Ascending aorta (tissue), 2 donors: ENCODE data around the gene LRP1B. TPM values are rescaled to one million over a fixed set of nuclear protein-coding genes. Genes with fewer than 3 reads are reported as not detected.

ENCODE experiments used
- DNase-seq, 2 donors: peaks; one replicate each; pipeline ENCODE4 v3.0.0-alpha.2; 2019; ENCODE audit warnings: low spot score in 2 of 2
- H3K27ac ChIP-seq, 2 donors: fragments of 200-600 bp; sonication (generic); one replicate each; pipeline ENCODE4 v1.5.1; 2016 to 2017; ENCODE audit warnings: mild to moderate bottlenecking in 1 of 2
- H3K27me3 ChIP-seq: fragments of 200-600 bp; sonication (generic); one replicate; pipeline ENCODE4 v1.5.1; 2017
- H3K36me3 ChIP-seq, 2 donors: fragments of 200-600 bp; sonication (generic); one replicate each; pipeline ENCODE4 v1.5.1; 2016
- H3K4me1 ChIP-seq, 2 donors: fragments of 200-600 bp; sonication (generic); one replicate each; pipeline ENCODE4 v1.5.1; 2016 to 2017; ENCODE audit warnings: mild to moderate bottlenecking in 1 of 2
- H3K4me3 ChIP-seq, 2 donors: fragments of 200-600 bp; sonication (generic); one replicate each; pipeline ENCODE4 v1.5.1; 2016 to 2017; ENCODE audit warnings: mild to moderate bottlenecking in 1 of 2
- H3K9me3 ChIP-seq, 2 donors: fragments of 200-600 bp; sonication (generic); one replicate each; pipeline ENCODE4 v1.5.1; 2016
- CTCF ChIP-seq, 3 experiments: fragments of 200-600 bp in 2 of 3; fragments of 450-650 bp in 1 of 3; sonication (generic) in 2 of 3; IDR thresholded peaks; one replicate each; pipeline ENCODE4 v1.5.1; 2016 to 2019; ENCODE audit warnings: antibody characterized with exemption in 3 of 3, mild to moderate bottlenecking in 1 of 3, moderate library complexity in 1 of 3
- intact Hi-C: fragments of 100-400 bp; cut with DNase I; formaldehyde crosslinking; loops from one replicate; pipeline ENCODE4 v1.15.1; 2023
- total RNA-seq: library from RNA; depleted of rRNA; stranded (reverse); fragments of >200 nt; gene quantifications from one replicate; pipeline ENCODE4 v1.1.0, GENCODE V29; 2016

LRP1B gene
- total RNA-seq, 1 donor from 2014 or later = not detected

GRCh38 chr2:140808211-140808610 is 1322.6 kb downstream of the LRP1B start:
- Histone ChIP-seq H3K4me3 (no peak overlapping the region), H3K36me3 (no peaks in the 10 kb centered on the region), H3K4me1 (no peaks in the 10 kb centered on the region), H3K9me3 (no peaks in the 10 kb centered on the region), H3K27ac (no peak overlapping the region), H3K27me3 (no peaks in the 10 kb centered on the region)
- no peak for TF ChIP-seq CTCF (IDR thresholded peaks at IDR 0.05)
- intact Hi-C loops = no loop called here
- no peak for DNase-seq

- no peak for TF ChIP-seq CTCF (IDR thresholded peaks at IDR 0.05)
- no peaks in the 10 kb centered on the region for H3K9me3 ChIP-seq
- H3K4me1 ChIP-seq = no peaks in the 10 kb centered on the region
- no peak for DNase-seq
- H3K36me3 ChIP-seq = no peaks in the 10 kb centered on the region
- H3K4me3 ChIP-seq = no peak overlapping the region
- no peaks in the 10 kb centered on the region for H3K27me3 ChIP-seq
- H3K27ac ChIP-seq = no peak overlapping the region
- intact Hi-C loops = no loop called here
Measured at GRCh38 chr2:140804700-140805260, 1326.0 kb downstream of the LRP1B start.

- Histone ChIP-seq H3K4me1 (no peaks in the 10 kb centered on the region), H3K36me3 (no peaks in the 10 kb centered on the region), H3K27me3 (no peaks in the 10 kb centered on the region), H3K9me3 (no peaks in the 10 kb centered on the region), H3K27ac (no peak overlapping the region), H3K4me3 (no peak overlapping the region)
- DNase-seq = no peak
- TF ChIP-seq CTCF (IDR thresholded peaks at IDR 0.05) = no peak
- intact Hi-C loops = no loop called here
Measured at GRCh38 chr2:140801311-140801710, 1329.5 kb downstream of the LRP1B start.

GRCh38 chr2:140797718-140798117 is 1333.1 kb downstream of the LRP1B start:
- DNase-seq = no peak
- intact Hi-C loops = no loop called here
- no peaks in the 10 kb centered on the region for H3K9me3 ChIP-seq
- H3K27ac ChIP-seq = no peak overlapping the region
- H3K4me1 ChIP-seq = no peaks in the 10 kb centered on the region
- no peak overlapping the region for H3K4me3 ChIP-seq
- H3K27me3 ChIP-seq = no peaks in the 10 kb centered on the region
- TF ChIP-seq CTCF (IDR thresholded peaks at IDR 0.05) = no peak
- H3K36me3 ChIP-seq = no peaks in the 10 kb centered on the region

GRCh38 chr2:140791802-140792201 is 1339.0 kb downstream of the LRP1B start:
- intact Hi-C loops = no loop called here

More at GRCh38 chr2:140791802-140792201, 1339.0 kb downstream of the LRP1B start:
- no peaks in the 10 kb centered on the region for H3K4me1 ChIP-seq
- no peaks in the 10 kb centered on the region for H3K36me3 ChIP-seq
- H3K4me3 ChIP-seq = no peak overlapping the region
- no peak for TF ChIP-seq CTCF (IDR thresholded peaks at IDR 0.05)
- H3K27me3 ChIP-seq = no peaks in the 10 kb centered on the region
- H3K9me3 ChIP-seq = no peaks in the 10 kb centered on the region
- H3K27ac ChIP-seq = no peak overlapping the region
- no peak for DNase-seq
